Measurements from ENCODE around the gene TOB1. TPM values are rescaled to one million over a fixed set of nuclear protein-coding genes. Genes with fewer than 3 reads are reported as not detected.

TOB1 gene
- total and polyA plus RNA-seq, 2 experiments from 2014 or later, result 12.1 to 46.9 TPM

DNA sequence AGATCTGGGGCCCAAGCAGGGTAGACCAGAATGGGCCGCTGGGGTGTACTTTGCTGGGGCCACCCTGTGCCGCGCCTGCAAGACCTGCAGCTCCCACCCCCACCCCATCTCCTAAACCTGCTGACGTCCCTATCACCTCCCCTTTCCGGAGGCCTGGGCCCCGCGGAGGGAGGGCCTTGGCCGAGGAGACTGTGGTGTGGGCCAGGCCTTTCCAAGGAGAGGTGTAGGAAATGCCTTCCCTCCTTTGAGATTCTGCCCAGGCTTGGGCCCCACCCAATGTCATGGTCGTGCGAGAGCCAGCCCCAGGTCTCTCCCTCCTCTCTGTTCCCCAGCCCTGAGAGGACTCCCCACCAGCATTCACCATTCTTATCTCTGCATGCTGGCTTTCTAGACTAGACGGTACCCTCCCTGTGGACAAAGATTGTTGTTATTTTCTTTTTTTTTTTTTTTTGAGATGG, 34.7 kb downstream of the TOB1 start:
- Histone ChIP-seq H3K9me2 (ENCODE audit: insufficient read depth) (no peaks in the 10 kb centered on the region), H3K36me3 (ENCODE audit: insufficient read depth) (no peaks in the 10 kb centered on the region; the same call in 1 of the 2 replicates), H4K20me1 (replicated peaks; ENCODE audit: insufficient read depth) (no peaks in the 10 kb centered on the region), H3F3A (replicated peaks; ENCODE audit: low read depth) (no peaks in the 10 kb centered on the region), H3K27ac (ENCODE audit: low read depth) (no peak overlapping the region), H3K79me2 (replicated peaks; ENCODE audit: insufficient read depth) (no peaks in the 10 kb centered on the region), H3K4me3 (no peak overlapping the region), H3K27me3 (ENCODE audit: insufficient read depth) (no peaks in the 10 kb centered on the region), H3K4me2 (peak overlapping the region; percentile 43; the same call in 1 of the 2 replicates), H2AFZ (peak overlapping the region; percentile 91), H3K4me1 (ENCODE audit: insufficient read depth) (peaks cover 35% of the 10 kb centered on the region)
- DNase-seq (ENCODE audit: low spot score) (peak; percentile 51), ATAC-seq (peak; percentile 51)
- Mint-ChIP-seq H3K27ac (no peak overlapping the region), H3K27me3 (ENCODE audit: insufficient read depth, low read depth, poor library complexity) (peaks cover 19% of the 10 kb centered on the region), H3K36me3 (ENCODE audit: low read depth) (no peaks in the 10 kb centered on the region), H3K4me3 (no peak overlapping the region), H3K9me3 (no peaks in the 10 kb centered on the region), H3K4me1 (peaks cover 48% of the 10 kb centered on the region)
- no peak for TF ChIP-seq NANOG (IDR thresholded peaks at IDR 0.05; ENCODE audit: borderline replicate concordance)
- no peak for TF ChIP-seq EZH2phosphoT487 (IDR thresholded peaks at IDR 0.05; ENCODE audit: unreplicated experiment)
- no peak for TF ChIP-seq ZNF114 (CRISPR knock-in tag; IDR thresholded peaks at IDR 0.05)
- TF ChIP-seq POLR2AphosphoS5 (IDR thresholded peaks at IDR 0.05; ENCODE audit: low read depth), result no peak
- TF ChIP-seq, protein P1, sequence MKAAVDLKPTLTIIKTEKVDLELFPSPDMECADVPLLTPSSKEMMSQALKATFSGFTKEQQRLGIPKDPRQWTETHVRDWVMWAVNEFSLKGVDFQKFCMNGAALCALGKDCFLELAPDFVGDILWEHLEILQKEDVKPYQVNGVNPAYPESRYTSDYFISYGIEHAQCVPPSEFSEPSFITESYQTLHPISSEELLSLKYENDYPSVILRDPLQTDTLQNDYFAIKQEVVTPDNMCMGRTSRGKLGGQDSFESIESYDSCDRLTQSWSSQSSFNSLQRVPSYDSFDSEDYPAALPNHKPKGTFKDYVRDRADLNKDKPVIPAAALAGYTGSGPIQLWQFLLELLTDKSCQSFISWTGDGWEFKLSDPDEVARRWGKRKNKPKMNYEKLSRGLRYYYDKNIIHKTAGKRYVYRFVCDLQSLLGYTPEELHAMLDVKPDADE (IDR thresholded peaks at IDR 0.05), result no peak
- TF ChIP-seq STAT1 (IDR thresholded peaks at IDR 0.05; ENCODE audit: unreplicated experiment), result no peak
- TF ChIP-seq, protein P2, sequence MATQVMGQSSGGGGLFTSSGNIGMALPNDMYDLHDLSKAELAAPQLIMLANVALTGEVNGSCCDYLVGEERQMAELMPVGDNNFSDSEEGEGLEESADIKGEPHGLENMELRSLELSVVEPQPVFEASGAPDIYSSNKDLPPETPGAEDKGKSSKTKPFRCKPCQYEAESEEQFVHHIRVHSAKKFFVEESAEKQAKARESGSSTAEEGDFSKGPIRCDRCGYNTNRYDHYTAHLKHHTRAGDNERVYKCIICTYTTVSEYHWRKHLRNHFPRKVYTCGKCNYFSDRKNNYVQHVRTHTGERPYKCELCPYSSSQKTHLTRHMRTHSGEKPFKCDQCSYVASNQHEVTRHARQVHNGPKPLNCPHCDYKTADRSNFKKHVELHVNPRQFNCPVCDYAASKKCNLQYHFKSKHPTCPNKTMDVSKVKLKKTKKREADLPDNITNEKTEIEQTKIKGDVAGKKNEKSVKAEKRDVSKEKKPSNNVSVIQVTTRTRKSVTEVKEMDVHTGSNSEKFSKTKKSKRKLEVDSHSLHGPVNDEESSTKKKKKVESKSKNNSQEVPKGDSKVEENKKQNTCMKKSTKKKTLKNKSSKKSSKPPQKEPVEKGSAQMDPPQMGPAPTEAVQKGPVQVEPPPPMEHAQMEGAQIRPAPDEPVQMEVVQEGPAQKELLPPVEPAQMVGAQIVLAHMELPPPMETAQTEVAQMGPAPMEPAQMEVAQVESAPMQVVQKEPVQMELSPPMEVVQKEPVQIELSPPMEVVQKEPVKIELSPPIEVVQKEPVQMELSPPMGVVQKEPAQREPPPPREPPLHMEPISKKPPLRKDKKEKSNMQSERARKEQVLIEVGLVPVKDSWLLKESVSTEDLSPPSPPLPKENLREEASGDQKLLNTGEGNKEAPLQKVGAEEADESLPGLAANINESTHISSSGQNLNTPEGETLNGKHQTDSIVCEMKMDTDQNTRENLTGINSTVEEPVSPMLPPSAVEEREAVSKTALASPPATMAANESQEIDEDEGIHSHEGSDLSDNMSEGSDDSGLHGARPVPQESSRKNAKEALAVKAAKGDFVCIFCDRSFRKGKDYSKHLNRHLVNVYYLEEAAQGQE (IDR thresholded peaks at IDR 0.05; ENCODE audit: unreplicated experiment), result no peak
- no peak for TF ChIP-seq ZNF331 (CRISPR knock-in tag; IDR thresholded peaks at IDR 0.05; ENCODE audit: low read depth)
- TF ChIP-seq, protein P3, sequence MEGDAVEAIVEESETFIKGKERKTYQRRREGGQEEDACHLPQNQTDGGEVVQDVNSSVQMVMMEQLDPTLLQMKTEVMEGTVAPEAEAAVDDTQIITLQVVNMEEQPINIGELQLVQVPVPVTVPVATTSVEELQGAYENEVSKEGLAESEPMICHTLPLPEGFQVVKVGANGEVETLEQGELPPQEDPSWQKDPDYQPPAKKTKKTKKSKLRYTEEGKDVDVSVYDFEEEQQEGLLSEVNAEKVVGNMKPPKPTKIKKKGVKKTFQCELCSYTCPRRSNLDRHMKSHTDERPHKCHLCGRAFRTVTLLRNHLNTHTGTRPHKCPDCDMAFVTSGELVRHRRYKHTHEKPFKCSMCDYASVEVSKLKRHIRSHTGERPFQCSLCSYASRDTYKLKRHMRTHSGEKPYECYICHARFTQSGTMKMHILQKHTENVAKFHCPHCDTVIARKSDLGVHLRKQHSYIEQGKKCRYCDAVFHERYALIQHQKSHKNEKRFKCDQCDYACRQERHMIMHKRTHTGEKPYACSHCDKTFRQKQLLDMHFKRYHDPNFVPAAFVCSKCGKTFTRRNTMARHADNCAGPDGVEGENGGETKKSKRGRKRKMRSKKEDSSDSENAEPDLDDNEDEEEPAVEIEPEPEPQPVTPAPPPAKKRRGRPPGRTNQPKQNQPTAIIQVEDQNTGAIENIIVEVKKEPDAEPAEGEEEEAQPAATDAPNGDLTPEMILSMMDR (conservative IDR thresholded peaks at IDR 0.05; ENCODE audit: low read depth in 2 of 2), result no peak
- TF ChIP-seq EZH2 (IDR thresholded peaks at IDR 0.05; ENCODE audit: low read depth, unreplicated experiment), result no peak
- no peak for TF ChIP-seq CREB1 (CRISPR knock-in tag; IDR thresholded peaks at IDR 0.05; ENCODE audit: low read depth)
- no peak for TF ChIP-seq JUNB (IDR thresholded peaks at IDR 0.05; ENCODE audit: unreplicated experiment)
- TF ChIP-seq, protein P4, sequence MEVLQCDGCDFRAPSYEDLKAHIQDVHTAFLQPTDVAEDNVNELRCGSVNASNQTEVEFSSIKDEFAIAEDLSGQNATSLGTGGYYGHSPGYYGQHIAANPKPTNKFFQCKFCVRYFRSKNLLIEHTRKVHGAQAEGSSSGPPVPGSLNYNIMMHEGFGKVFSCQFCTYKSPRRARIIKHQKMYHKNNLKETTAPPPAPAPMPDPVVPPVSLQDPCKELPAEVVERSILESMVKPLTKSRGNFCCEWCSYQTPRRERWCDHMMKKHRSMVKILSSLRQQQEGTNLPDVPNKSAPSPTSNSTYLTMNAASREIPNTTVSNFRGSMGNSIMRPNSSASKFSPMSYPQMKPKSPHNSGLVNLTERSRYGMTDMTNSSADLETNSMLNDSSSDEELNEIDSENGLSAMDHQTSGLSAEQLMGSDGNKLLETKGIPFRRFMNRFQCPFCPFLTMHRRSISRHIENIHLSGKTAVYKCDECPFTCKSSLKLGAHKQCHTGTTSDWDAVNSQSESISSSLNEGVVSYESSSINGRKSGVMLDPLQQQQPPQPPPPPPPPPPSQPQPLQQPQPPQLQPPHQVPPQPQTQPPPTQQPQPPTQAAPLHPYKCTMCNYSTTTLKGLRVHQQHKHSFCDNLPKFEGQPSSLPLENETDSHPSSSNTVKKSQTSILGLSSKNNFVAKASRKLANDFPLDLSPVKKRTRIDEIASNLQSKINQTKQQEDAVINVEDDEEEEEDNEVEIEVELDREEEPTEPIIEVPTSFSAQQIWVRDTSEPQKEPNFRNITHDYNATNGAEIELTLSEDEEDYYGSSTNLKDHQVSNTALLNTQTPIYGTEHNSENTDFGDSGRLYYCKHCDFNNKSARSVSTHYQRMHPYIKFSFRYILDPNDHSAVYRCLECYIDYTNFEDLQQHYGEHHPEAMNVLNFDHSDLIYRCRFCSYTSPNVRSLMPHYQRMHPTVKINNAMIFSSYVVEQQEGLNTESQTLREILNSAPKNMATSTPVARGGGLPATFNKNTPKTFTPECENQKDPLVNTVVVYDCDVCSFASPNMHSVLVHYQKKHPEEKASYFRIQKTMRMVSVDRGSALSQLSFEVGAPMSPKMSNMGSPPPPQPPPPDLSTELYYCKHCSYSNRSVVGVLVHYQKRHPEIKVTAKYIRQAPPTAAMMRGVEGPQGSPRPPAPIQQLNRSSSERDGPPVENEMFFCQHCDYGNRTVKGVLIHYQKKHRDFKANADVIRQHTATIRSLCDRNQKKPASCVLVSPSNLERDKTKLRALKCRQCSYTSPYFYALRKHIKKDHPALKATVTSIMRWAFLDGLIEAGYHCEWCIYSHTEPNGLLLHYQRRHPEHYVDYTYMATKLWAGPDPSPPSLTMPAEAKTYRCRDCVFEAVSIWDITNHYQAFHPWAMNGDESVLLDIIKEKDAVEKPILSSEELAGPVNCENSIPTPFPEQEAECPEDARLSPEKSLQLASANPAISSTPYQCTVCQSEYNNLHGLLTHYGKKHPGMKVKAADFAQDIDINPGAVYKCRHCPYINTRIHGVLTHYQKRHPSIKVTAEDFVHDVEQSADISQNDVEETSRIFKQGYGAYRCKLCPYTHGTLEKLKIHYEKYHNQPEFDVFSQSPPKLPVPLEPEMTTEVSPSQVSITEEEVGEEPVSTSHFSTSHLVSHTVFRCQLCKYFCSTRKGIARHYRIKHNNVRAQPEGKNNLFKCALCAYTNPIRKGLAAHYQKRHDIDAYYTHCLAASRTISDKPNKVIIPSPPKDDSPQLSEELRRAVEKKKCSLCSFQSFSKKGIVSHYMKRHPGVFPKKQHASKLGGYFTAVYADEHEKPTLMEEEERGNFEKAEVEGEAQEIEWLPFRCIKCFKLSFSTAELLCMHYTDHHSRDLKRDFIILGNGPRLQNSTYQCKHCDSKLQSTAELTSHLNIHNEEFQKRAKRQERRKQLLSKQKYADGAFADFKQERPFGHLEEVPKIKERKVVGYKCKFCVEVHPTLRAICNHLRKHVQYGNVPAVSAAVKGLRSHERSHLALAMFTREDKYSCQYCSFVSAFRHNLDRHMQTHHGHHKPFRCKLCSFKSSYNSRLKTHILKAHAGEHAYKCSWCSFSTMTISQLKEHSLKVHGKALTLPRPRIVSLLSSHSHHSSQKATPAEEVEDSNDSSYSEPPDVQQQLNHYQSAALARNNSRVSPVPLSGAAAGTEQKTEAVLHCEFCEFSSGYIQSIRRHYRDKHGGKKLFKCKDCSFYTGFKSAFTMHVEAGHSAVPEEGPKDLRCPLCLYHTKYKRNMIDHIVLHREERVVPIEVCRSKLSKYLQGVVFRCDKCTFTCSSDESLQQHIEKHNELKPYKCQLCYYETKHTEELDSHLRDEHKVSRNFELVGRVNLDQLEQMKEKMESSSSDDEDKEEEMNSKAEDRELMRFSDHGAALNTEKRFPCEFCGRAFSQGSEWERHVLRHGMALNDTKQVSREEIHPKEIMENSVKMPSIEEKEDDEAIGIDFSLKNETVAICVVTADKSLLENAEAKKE (CRISPR knock-in tag; IDR thresholded peaks at IDR 0.05), result no peak
